Bronchial epithelial cell (primary cell): ENCODE results near the gene WDR37. TPM values are rescaled to one million over a fixed set of nuclear protein-coding genes. Genes with fewer than 3 reads are reported as not detected.

ENCODE experiments used
- DNase-seq: peaks from one replicate; pipeline ENCODE4 v3.0.0-alpha.2; 2010; ENCODE audit warnings: low read depth
- FAIRE-seq: peaks from 2 replicates; lab custom pipeline; 2011; peaks lifted over from hg19 to GRCh38; lab: Jason Lieb, UNC
- H3K27me3 ChIP-seq: 2 replicates; pipeline ENCODE4 v1.5.1; 2011; ENCODE audit warnings: low read length; ENCODE audit not compliant: control insufficient read depth, insufficient read depth
- H3K36me3 ChIP-seq: 2 replicates; pipeline ENCODE4 v1.5.1; 2011; ENCODE audit warnings: low read length; ENCODE audit not compliant: control insufficient read depth, insufficient read depth
- H3K4me3 ChIP-seq: 2 replicates; pipeline ENCODE4 v1.5.1; 2011; ENCODE audit warnings: mild to moderate bottlenecking, low read depth, low read length, control low read depth
- CTCF ChIP-seq: IDR thresholded peaks from 2 replicates; pipeline ENCODE4 v1.5.1; 2011; ENCODE audit warnings: mild to moderate bottlenecking, moderate library complexity, low read length, control low read depth, inconsistent platforms; ENCODE audit not compliant: insufficient read depth, severe bottlenecking
- total RNA-seq: library from RNA; depleted of rRNA; stranded (reverse); fragments of >200 nt; gene quantifications from 2 replicates; pipeline ENCODE4 v1.2.1, GENCODE V29; 2014

The WDR37 gene
- total RNA-seq, 1 donor from 2014 or later: 11.1 TPM

DNA sequence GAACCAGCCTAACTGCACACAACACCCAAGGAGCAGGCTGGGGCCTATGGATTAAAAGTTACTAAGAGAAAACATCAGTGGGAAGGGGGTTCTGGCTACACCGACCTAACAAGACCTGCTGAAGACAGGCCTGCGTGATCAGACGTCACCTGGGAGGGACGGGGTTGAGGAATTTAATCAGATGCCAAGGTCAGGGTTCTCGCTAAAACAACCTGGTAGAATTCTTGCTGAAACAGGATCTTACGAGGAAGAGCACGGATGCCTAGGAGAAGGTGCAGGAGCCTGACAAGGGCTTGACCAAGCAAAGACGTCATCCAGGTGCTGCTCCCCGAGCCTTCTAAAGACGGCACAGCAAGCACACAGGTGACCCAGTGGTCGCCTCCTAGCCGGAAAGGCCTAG lies 32.1 kb upstream of the WDR37 start:
- no peak for TF ChIP-seq CTCF
- no peak overlapping the region for H3K4me3 ChIP-seq
- DNase-seq (no peak), FAIRE-seq (no peak)
- no peaks in the 10 kb centered on the region for H3K27me3 ChIP-seq
- H3K36me3 ChIP-seq: peaks cover 2% of the 10 kb centered on the region

GRCh38 chr10:1025683-1026082 lies 30.5 kb upstream of the WDR37 start, which contains the start of gene IDI2:
Gene IDI2 (minus strand): TSS chr10:1025859. CDS start chr10:1024723, 1,136 bp downstream.
- TF ChIP-seq CTCF: no peak

DNA sequence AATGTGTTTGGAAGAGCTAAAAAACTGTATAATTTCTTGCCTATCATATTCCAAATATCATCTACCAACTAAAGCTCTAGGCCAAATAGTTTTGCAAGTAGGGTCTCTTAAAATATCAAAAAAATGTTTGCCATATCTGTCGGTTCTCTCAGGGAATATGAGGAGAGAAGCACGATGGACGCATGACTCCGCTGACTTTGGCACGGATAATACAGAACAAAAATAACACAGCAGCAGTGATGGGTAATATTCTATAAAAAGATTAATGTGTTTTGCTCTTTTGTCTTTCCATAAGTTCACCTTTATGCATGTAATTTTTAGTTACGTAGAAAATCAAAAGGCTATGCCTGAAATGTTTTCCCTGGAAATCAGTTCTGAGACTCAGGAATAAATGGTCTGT lies 29.6 kb upstream of the WDR37 start:
- H3K27me3 ChIP-seq: no peaks in the 10 kb centered on the region
- DNase-seq: no peak
- H3K4me3 ChIP-seq: no peak overlapping the region
- TF ChIP-seq CTCF: no peak
- FAIRE-seq: no peak
- H3K36me3 ChIP-seq: no peaks in the 10 kb centered on the region

More at GRCh38 chr10:1025683-1026082, 30.5 kb upstream of the WDR37 start, which contains the start of gene IDI2:
- Histone ChIP-seq H3K36me3 (no peaks in the 10 kb centered on the region), H3K4me3 (no peak within 1 kb of the TSS), H3K27me3 (no peaks in the 10 kb centered on the region)
- FAIRE-seq (no peak), DNase-seq (no peak)

DNA sequence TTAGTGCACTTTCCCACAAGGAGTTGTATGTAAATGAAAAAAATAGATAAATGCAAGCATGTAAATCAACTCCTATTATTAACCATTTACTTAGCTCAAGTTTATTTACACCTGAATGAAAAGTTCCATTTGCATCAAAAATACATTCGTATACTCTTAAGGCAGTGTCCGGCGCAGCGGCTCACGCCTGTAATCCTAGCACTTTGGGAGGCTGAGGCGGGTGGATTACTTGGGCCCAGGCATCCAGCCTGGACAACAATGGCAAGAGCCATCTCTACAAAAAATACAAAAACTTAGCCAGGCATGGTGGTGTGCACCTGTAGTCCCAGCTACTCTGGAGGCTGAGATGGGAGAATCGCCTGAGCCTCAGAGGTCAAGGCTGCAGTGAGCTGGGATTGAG lies 26.3 kb upstream of the WDR37 start:
- TF ChIP-seq CTCF: no peak
- DNase-seq: no peak
- Histone ChIP-seq H3K27me3 (no peaks in the 10 kb centered on the region), H3K36me3 (no peaks in the 10 kb centered on the region), H3K4me3 (no peak overlapping the region)
- no peak for FAIRE-seq

DNA sequence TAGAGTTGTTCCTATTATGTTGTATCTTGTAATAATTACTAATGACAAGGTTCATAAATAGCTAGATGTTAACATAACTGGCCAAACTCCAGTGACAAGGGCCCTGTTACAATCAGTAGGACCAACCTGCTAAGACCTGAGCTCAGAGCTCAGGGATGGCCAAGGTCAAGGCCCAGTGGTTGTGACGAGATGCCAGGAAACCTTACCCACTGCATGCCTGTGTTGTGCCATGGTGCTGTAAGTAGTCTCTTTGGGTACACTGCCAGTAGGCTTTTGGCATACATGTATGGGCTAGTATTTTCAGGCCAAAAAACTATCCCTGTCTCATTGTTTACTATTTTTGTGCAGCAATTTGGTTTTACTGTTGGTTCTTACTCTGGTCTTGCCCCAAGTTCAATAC lies 22.6 kb upstream of the WDR37 start:
- no peak for TF ChIP-seq CTCF
- Histone ChIP-seq H3K4me3 (no peak overlapping the region), H3K27me3 (no peaks in the 10 kb centered on the region), H3K36me3 (no peaks in the 10 kb centered on the region)
- DNase-seq (no peak), FAIRE-seq (no peak)

GRCh38 chr10:1034758-1035157 lies 21.4 kb upstream of the WDR37 start:
- FAIRE-seq: no peak
- H3K27me3 ChIP-seq: no peaks in the 10 kb centered on the region
- no peaks in the 10 kb centered on the region for H3K36me3 ChIP-seq
- H3K4me3 ChIP-seq: no peak overlapping the region
- DNase-seq: no peak
- no peak for TF ChIP-seq CTCF
